ENCODE data around the gene TTLL11. TPM values are rescaled to one million over a fixed set of nuclear protein-coding genes. Genes with fewer than 3 reads are reported as not detected.

Gene TTLL11
- polyA plus RNA-seq, 3 donors from 2014 or later: 3.1 to 8.3 (median 5.6) TPM

- peaks cover 0 to 4% (median 0%) of the 10 kb centered on the region in 3 donors for H3K36me3 Mint-ChIP-seq
- H3K9me3 Mint-ChIP-seq: no peaks in the 10 kb centered on the region
- H3K4me1 Mint-ChIP-seq: no peaks in the 10 kb centered on the region
- H3K27ac Mint-ChIP-seq: no peak overlapping the region
- no peak for DNase-seq
- no peak overlapping the region for H3K4me3 Mint-ChIP-seq
- peaks cover 0 to 3% (median 2%) of the 10 kb centered on the region in 3 donors for H3K27me3 Mint-ChIP-seq (ENCODE audit: low read depth in 3 of 3)
Observed at GRCh38 chr9:121883281-121884056, 209.6 kb downstream of the TTLL11 start.

GRCh38 chr9:121881920-121882500 lies 211.1 kb downstream of the TTLL11 start:
- Mint-ChIP-seq H3K27me3 (ENCODE audit: low read depth in 3 of 3) (peaks cover 0 to 2% (median 0%) of the 10 kb centered on the region in 3 donors), H3K9me3 (no peaks in the 10 kb centered on the region), H3K36me3 (peaks cover 0 to 4% (median 0%) of the 10 kb centered on the region in 3 donors), H3K4me3 (no peak overlapping the region), H3K4me1 (no peaks in the 10 kb centered on the region), H3K27ac (peak overlapping the region in 1 of 6 donors; percentile 0)
- DNase-seq: no peak

- no peaks in the 10 kb centered on the region for H3K27me3 Mint-ChIP-seq (ENCODE audit: low read depth in 3 of 3)
- H3K4me3 Mint-ChIP-seq: no peak overlapping the region
- no peaks in the 10 kb centered on the region for H3K36me3 Mint-ChIP-seq
- DNase-seq: no peak
- H3K27ac Mint-ChIP-seq: no peak overlapping the region
- H3K9me3 Mint-ChIP-seq: no peaks in the 10 kb centered on the region
- H3K4me1 Mint-ChIP-seq: no peaks in the 10 kb centered on the region
Observed at GRCh38 chr9:121880343-121880898, 212.7 kb downstream of the TTLL11 start.

- H3K9me3 Mint-ChIP-seq: no peaks in the 10 kb centered on the region
- no peaks in the 10 kb centered on the region for H3K27me3 Mint-ChIP-seq (ENCODE audit: low read depth in 3 of 3)
- no peaks in the 10 kb centered on the region for H3K36me3 Mint-ChIP-seq
- no peak overlapping the region for H3K4me3 Mint-ChIP-seq
- DNase-seq: no peak
- no peaks in the 10 kb centered on the region for H3K4me1 Mint-ChIP-seq
- no peak overlapping the region for H3K27ac Mint-ChIP-seq
Observed at GRCh38 chr9:121878271-121878822, 214.8 kb downstream of the TTLL11 start.

GRCh38 chr9:121876658-121877271 lies 216.3 kb downstream of the TTLL11 start:
- Mint-ChIP-seq H3K4me1 (no peaks in the 10 kb centered on the region), H3K9me3 (no peaks in the 10 kb centered on the region), H3K36me3 (peaks cover 0 to 3% (median 0%) of the 10 kb centered on the region in 3 donors), H3K27ac (no peak overlapping the region), H3K27me3 (ENCODE audit: low read depth in 3 of 3) (no peaks in the 10 kb centered on the region), H3K4me3 (no peak overlapping the region)
- DNase-seq: no peak

- no peak overlapping the region for H3K4me3 Mint-ChIP-seq
- no peaks in the 10 kb centered on the region for H3K4me1 Mint-ChIP-seq
- DNase-seq: no peak
- H3K27me3 Mint-ChIP-seq (ENCODE audit: low read depth in 3 of 3): no peaks in the 10 kb centered on the region
- no peak overlapping the region for H3K27ac Mint-ChIP-seq
- H3K36me3 Mint-ChIP-seq: peaks cover 0 to 3% (median 0%) of the 10 kb centered on the region in 3 donors
- H3K9me3 Mint-ChIP-seq: no peaks in the 10 kb centered on the region
Observed at GRCh38 chr9:121876255-121876654, 216.9 kb downstream of the TTLL11 start.

- Mint-ChIP-seq H3K4me1 (no peaks in the 10 kb centered on the region), H3K27ac (no peak overlapping the region), H3K27me3 (ENCODE audit: low read depth in 3 of 3) (no peaks in the 10 kb centered on the region), H3K9me3 (no peaks in the 10 kb centered on the region), H3K4me3 (no peak overlapping the region), H3K36me3 (peaks cover 0 to 7% (median 0%) of the 10 kb centered on the region in 3 donors)
- DNase-seq: no peak
Observed at GRCh38 chr9:121874524-121874923, 218.6 kb downstream of the TTLL11 start.

GRCh38 chr9:121871431-121872025 lies 221.6 kb downstream of the TTLL11 start:
- Mint-ChIP-seq H3K4me1 (no peaks in the 10 kb centered on the region), H3K9me3 (no peaks in the 10 kb centered on the region), H3K27ac (no peak overlapping the region), H3K36me3 (peaks cover 0 to 7% (median 0%) of the 10 kb centered on the region in 3 donors), H3K27me3 (ENCODE audit: low read depth in 3 of 3) (no peaks in the 10 kb centered on the region), H3K4me3 (no peak overlapping the region)
- DNase-seq: no peak

- Mint-ChIP-seq H3K27ac (no peak overlapping the region), H3K4me3 (no peak overlapping the region), H3K36me3 (peaks cover 0 to 10% (median 0%) of the 10 kb centered on the region in 3 donors), H3K27me3 (ENCODE audit: low read depth in 3 of 3) (no peaks in the 10 kb centered on the region), H3K9me3 (no peaks in the 10 kb centered on the region), H3K4me1 (no peaks in the 10 kb centered on the region)
- DNase-seq: no peak
Observed at GRCh38 chr9:121870271-121870670, 222.8 kb downstream of the TTLL11 start.

- H3K36me3 Mint-ChIP-seq: peaks cover 0 to 10% (median 0%) of the 10 kb centered on the region in 3 donors
- no peak for DNase-seq
- H3K9me3 Mint-ChIP-seq: no peaks in the 10 kb centered on the region
- H3K4me3 Mint-ChIP-seq: no peak overlapping the region
- no peak overlapping the region for H3K27ac Mint-ChIP-seq
- no peaks in the 10 kb centered on the region for H3K27me3 Mint-ChIP-seq (ENCODE audit: low read depth in 3 of 3)
- H3K4me1 Mint-ChIP-seq: no peaks in the 10 kb centered on the region
Observed at GRCh38 chr9:121868626-121869025, 224.5 kb downstream of the TTLL11 start.

- H3K36me3 Mint-ChIP-seq: peaks cover 0 to 7% (median 0%) of the 10 kb centered on the region in 3 donors
- H3K27me3 Mint-ChIP-seq (ENCODE audit: low read depth in 3 of 3): no peaks in the 10 kb centered on the region
- H3K4me1 Mint-ChIP-seq: no peaks in the 10 kb centered on the region
Observed at GRCh38 chr9:121866927-121867326, 226.2 kb downstream of the TTLL11 start.

GRCh38 chr9:121865884-121866283 lies 227.2 kb downstream of the TTLL11 start:
- H3K27me3 Mint-ChIP-seq (ENCODE audit: low read depth in 3 of 3): no peaks in the 10 kb centered on the region

More at GRCh38 chr9:121866927-121867326, 226.2 kb downstream of the TTLL11 start:
- no peak overlapping the region for H3K27ac Mint-ChIP-seq
- no peaks in the 10 kb centered on the region for H3K9me3 Mint-ChIP-seq
- no peak overlapping the region for H3K4me3 Mint-ChIP-seq
- no peak for DNase-seq

GRCh38 chr9:121865060-121865459 lies 228.0 kb downstream of the TTLL11 start:
- Mint-ChIP-seq H3K36me3 (peaks cover 0 to 5% (median 0%) of the 10 kb centered on the region in 3 donors), H3K27ac (no peak overlapping the region), H3K9me3 (no peaks in the 10 kb centered on the region), H3K4me3 (no peak overlapping the region), H3K27me3 (ENCODE audit: low read depth in 3 of 3) (no peaks in the 10 kb centered on the region), H3K4me1 (no peaks in the 10 kb centered on the region)
- no peak for DNase-seq

More at GRCh38 chr9:121865884-121866283, 227.2 kb downstream of the TTLL11 start:
- no peak for DNase-seq
- H3K27ac Mint-ChIP-seq: no peak overlapping the region
- no peak overlapping the region for H3K4me3 Mint-ChIP-seq
- peaks cover 0 to 7% (median 0%) of the 10 kb centered on the region in 3 donors for H3K36me3 Mint-ChIP-seq
- no peaks in the 10 kb centered on the region for H3K9me3 Mint-ChIP-seq
- no peaks in the 10 kb centered on the region for H3K4me1 Mint-ChIP-seq

All from immature natural killer cell (primary cell).